NCI-H1436 treated with DMSO at 0.1 percent for 48 hours (cell line): ENCODE data around the gene LUC7L3.
"Not testable (repeated sequence)": the region's sequence is repeated elsewhere in the genome, so short reads cannot be mapped to it uniquely, and the experiment has no call there.

Experiments
- DNase-seq: peaks from one replicate; lab custom pipeline; 2025; lab: John Stamatoyannopoulos, UW

Gene LUC7L3

DNA sequence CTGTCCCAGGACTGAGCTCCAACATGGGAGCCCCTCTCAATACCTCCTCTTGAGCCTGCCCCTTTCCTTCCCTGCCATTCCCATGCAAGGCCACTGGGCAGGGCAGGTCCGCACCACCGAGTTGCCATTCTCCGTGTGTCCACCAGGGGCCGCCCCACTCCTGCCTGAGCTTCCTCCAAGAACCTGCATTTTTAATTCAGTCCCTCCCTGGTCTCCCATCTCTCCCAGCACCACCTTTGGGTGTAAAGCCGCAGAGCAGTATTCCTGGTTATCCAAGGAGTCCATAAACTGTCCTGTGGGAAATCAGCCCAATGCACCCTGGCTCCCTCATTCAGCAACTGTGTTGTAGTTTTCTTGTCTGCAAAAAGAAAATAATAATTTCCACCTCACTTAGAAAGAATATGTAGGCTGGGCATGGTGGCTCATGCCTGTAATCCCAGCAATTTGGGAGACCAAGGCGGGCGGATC lies 63.8 kb downstream of the LUC7L3 start:
- peak; percentile 42 for DNase-seq

DNA sequence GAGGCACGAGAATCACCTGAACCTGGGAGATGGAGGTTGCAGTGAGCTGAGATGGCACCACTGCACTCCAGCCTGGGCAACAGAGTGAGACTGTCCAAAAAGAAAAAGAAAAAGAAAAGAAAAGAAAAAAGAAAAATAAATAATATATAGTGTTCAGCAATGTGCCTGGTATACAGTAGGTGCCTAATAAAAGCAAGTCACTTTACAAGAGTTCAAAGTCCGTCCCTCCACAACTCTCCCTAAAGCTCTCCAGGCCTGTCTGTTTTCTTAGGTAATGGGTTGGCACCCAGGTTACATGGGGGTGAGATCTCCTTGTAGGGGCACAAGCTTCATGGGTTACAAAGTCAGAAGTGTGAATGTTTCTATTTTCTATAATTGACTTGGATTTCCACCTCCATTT lies 64.5 kb downstream of the LUC7L3 start:
- no peak for DNase-seq

- no peak for DNase-seq
These were observed 65.7 kb downstream of the LUC7L3 start for GRCh38 chr17:50785126-50785525.

GRCh38 chr17:50785946-50786570 lies 66.7 kb downstream of the LUC7L3 start:
- no peak for DNase-seq

DNA sequence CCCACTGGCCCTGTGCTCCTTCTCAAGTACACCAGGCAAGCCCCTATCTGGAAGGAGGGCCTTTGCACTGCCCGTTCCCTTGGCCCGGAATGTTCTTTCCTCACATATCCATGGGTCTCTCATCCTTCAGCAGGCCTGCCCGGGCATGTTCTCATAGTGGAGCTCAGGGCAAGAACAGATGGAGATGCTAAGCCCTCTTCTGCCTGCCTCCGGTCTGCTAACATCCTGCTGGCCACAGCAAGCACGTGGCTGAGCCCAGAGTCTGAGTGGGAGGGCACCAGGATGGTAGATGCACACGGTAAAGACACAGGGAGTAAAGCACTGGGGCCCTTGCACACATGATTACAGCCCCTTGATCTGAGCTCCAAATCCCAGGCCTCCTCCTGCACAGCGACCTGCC lies 67.7 kb downstream of the LUC7L3 start:
- DNase-seq, result no peak

DNA sequence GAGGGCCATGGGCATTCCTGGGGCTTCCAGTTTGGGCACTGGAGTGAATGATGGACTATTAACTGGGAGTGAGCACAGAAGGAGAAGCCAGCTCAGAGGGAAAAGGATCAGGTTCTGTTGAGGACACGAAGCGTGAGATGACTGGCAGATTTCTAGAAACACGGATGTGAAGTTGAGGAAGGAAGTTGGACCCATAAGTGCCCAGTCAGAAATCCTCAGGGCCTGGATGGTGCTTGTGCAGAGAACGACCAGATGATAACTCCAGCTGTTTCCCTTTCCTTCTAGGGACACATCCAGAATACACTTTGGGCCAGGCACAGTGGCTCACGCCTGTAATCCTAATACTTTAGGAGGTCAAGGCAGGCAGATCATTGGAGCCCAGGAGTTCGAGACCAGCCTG lies 71.2 kb downstream of the LUC7L3 start:
- DNase-seq, result no peak

GRCh38 chr17:50792132-50792531 lies 72.7 kb downstream of the LUC7L3 start:
- no peak for DNase-seq

DNA sequence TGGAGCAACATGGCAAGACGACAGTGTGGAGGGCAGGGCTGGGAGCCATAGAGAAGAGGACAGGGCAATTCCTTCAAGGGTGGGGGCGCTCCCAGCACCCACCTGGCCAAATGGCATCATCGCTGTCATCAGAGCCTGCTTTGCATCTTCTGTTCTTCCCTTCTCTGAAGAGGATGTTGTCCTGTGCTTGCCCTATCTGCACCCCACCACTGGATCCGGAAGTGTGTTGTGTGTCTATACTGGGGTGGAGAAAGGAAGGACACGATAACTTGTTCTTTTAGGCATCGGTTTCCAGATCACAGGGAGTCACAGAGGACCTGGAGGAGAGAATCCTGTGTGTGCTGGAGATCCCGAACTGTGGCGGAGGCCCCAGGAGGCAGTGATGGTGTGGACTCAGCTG lies 73.6 kb downstream of the LUC7L3 start:
- no peak for DNase-seq

GRCh38 chr17:50794361-50794760 lies 75.0 kb downstream of the LUC7L3 start:
- DNase-seq, result no peak

- DNase-seq, result no peak
These were observed 77.9 kb downstream of the LUC7L3 start for GRCh38 chr17:50797135-50797810.

- no peak for DNase-seq
These were observed 79.3 kb downstream of the LUC7L3 start for GRCh38 chr17:50798424-50799288.

DNA sequence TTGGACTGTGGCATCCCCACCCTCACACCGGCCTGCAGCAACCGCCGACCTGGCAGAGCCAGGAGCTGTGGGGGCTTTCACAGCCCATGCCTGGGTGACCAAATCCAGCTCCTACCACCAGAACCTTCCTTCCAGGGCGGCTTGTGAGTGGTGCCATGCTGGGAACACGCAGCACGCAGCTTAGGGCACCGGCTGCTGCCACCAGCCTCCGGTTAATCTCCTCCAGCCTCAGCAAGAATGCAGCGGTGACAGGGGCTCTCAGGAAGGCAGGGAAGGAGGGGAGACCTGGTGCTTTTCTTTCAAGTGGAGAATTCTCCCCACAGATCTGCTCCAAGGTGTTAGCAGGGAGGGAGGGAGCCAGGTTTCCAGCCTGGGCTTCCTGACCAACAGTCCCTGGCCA lies 80.2 kb downstream of the LUC7L3 start:
- no peak for DNase-seq

DNA sequence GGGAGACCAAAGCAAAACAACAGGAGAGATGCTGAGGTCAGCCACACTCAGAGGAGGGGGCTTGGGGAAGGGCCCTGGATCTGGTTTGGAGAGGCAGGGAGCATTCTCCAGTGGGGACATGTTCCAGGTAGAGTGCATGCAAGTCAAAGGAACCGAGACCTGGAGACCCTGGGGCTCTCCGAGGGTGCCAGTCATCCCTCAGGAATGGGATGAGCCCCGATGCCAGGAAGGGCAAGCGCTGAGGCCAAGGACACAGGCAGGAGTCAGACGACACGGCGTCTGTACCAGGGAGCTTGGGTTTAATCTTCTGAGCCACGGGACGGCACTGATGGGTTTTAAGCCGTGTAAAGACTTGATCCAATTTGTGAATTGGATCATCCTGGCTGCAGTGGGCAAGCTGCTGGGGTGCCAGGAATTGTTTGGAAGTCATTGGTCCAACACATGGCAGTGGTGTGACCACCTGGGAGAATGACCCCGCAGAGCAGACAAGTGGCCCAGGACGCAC lies 80.8 kb downstream of the LUC7L3 start:
- no peak for DNase-seq

DNA sequence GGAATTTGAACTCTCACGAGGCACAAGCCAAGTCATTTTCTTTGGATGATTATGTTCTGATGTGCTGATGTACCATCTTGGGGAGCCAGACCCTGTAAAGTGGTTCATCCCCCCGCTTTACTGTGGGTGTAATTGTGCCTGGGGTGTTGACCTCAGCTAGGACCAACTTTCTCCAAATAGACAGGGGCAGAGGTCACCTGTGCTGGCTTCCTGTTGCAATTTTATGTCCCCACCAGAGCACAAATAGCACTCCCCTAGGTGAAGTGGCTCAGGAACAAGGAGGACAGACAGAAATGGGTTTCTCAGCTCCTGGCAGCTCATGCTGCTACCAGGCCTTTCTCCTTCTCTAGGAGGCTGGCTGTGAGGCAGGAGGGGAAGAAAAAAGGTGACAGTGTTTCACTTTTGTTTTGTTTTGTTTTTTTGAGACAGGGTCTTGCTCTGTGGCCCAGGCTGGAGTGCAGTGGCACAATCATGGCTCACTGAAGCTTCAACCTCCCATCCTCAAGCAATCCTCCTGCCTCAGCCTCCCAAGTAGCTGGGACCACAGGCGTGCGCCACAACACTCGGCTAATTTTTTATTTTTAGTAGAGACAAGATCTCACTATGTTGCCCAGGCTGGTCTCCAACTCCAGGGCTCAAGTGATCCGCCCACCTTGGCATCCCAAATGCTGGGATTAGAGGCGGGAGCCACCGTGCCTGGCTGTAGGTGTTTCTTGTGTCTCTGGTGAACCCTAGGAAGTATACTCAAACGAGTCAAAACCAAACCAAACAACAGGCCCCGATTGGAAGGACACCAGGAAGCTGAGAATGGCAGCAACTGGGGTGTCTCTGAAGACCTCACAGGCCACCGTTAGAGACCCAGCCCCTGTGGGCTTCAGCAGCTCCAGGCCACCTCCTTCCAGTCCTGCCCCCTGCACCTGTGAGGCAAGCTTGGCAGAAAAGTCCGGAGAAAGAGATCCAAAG lies 83.5 kb downstream of the LUC7L3 start:
- no peak for DNase-seq

DNA sequence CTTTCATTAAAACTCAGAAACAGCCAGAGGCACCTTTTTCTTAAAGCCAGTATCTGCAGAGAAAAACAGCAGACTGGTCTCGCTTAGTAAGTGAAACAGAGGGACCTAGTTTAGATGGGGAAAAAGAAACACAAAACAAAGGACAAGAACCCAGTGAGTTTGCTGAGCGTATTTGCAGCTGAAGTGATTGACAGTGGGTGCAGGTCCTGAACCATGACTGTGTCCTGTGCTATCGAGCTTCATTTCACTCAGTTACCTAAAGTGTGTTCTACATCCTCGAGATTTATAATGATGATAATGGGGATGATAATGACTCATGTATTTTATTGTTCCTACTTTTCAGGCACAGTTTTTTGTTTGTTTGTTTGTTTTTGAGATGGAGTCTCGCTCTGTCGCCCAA lies 84.3 kb downstream of the LUC7L3 start:
- DNase-seq, result no peak

- DNase-seq, result not testable (repeated sequence)
These were observed 85.5 kb downstream of the LUC7L3 start for GRCh38 chr17:50804749-50805475.

DNA sequence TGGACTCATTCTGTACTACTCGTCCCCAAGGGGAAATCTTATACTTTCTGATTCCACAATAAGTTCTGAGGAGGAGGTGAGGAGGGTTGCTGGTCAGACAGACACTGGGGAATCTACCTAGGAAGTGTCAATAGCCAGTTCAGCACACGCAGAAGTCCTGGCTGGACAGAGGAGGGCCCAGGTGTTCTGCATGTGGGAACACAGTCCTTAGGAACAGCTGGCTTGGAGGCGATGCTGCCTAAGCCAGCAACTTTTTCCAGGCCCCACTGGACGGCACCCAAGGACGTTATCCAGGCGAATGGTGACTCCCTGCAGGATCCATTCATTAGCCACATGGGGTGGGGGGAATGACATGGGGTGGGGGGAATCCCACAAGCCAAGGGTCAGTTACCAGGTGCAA lies 86.1 kb downstream of the LUC7L3 start:
- DNase-seq, result no peak
